ENCODE data around the gene DIPK1A. TPM values are rescaled to one million over a fixed set of nuclear protein-coding genes. Genes with fewer than 3 reads are reported as not detected.

The DIPK1A gene
- total RNA-seq, 2 donors from 2014 or later, result 14.3 to 14.4 TPM

DNA sequence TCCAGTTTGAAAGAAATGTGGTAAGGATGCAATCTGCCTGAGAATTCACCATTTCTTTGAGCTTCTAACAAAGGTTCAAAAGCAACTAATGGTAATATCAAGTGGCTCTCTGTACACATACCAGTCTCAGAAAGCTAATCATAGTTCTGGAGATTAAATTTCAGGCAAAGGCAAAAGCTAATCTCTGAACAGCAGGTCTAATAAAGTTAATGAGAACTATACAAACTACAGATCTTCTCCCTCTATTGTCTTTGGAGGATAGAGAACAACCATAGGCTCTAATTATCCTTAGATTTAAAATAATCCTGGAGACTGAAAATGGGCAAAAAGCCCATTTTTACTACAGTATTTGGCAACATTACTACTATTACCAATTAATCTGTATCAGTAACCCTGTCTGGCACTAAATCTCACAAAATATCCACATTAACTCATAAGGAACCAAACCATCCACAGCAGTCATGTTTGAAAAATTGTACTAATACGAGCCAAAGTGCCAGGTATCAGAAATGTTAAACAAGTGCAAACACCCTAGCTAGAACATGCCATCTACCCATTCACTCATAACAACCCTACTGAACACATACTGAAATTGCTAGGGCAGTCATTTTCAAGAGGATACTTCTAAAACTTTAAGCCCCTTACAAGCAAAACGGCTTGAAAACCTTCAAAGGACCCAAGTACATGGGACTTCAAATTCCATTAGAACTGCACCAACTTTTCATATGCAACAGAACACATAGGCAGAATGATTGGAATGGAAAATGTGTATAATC is 4.8 kb downstream of the DIPK1A start:
- Histone ChIP-seq H3K27ac (no peak overlapping the region), H3K4me1 (peaks cover 7% of the 10 kb centered on the region)
- intact Hi-C loops (cut with DNase I), result no loop called here

DNA sequence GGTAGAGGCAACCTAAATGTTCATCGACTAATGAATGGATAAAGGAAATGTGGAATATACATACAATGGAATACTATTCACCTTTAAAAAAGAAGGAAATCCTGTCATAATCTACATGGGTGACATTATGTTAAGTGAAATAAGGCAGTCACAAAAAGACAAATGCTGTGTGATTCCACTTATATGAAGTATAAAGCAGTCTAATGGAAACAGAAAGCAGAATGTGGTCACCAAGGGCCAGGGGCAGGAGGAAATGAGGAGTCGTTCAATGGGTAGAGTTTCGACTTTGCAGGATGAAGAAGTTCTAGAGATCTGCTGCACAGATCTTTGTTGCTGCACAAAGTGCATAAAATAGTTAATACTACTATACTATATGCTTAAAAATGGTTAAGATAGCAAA is 7.8 kb downstream of the DIPK1A start:
- DNase-seq, result no peak
- H3K4me3 ChIP-seq, result no peak overlapping the region
- intact Hi-C loops (cut with DNase I), result no loop called here

More for the DNA sequence above, 4.8 kb downstream of the DIPK1A start:
- TF ChIP-seq, protein P1, sequence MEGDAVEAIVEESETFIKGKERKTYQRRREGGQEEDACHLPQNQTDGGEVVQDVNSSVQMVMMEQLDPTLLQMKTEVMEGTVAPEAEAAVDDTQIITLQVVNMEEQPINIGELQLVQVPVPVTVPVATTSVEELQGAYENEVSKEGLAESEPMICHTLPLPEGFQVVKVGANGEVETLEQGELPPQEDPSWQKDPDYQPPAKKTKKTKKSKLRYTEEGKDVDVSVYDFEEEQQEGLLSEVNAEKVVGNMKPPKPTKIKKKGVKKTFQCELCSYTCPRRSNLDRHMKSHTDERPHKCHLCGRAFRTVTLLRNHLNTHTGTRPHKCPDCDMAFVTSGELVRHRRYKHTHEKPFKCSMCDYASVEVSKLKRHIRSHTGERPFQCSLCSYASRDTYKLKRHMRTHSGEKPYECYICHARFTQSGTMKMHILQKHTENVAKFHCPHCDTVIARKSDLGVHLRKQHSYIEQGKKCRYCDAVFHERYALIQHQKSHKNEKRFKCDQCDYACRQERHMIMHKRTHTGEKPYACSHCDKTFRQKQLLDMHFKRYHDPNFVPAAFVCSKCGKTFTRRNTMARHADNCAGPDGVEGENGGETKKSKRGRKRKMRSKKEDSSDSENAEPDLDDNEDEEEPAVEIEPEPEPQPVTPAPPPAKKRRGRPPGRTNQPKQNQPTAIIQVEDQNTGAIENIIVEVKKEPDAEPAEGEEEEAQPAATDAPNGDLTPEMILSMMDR (IDR thresholded peaks at IDR 0.05), result no peak
- Histone ChIP-seq H3K9me3 (no peaks in the 10 kb centered on the region), H3K36me3 (no peaks in the 10 kb centered on the region), H3K27me3 (no peaks in the 10 kb centered on the region), H3K4me3 (no peak overlapping the region), H3K9ac (ENCODE audit: low read depth in 2 of 2, low read length in 2 of 2) (no peak overlapping the region)
- DNase-seq, result no peak

DNA sequence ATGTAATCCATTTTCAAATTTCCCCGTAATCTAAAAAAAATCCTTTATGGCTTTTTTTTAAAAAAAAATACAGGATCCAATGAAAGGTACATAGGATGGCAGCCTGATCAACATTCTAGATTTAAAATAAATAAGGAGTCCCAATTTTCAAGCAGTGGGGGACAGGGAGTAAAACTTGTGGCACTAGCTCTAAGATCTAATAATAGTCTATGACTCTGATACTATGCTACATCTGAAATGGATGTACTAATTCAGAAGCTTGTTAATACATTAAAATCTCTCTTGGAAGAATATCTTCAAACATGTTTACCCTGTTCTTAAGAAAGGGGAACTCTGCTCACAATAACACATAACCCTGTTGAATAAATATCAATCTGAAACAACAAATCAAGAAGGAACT is 8.5 kb downstream of the DIPK1A start:
- no peak overlapping the region for H3K4me3 ChIP-seq
- intact Hi-C loops (cut with DNase I), result no loop called here
- no peak overlapping the region for H3K9ac ChIP-seq (ENCODE audit: low read depth in 2 of 2, low read length in 2 of 2)
- H3K27ac ChIP-seq, result no peak overlapping the region
- DNase-seq, result no peak
- TF ChIP-seq, protein P1 (IDR thresholded peaks at IDR 0.05), result no peak
- no peaks in the 10 kb centered on the region for H3K27me3 ChIP-seq
- H3K4me1 ChIP-seq, result peaks cover 8% of the 10 kb centered on the region
- no peaks in the 10 kb centered on the region for H3K36me3 ChIP-seq
- no peaks in the 10 kb centered on the region for H3K9me3 ChIP-seq

More for the DNA sequence above, 7.8 kb downstream of the DIPK1A start:
- TF ChIP-seq, protein P1 (IDR thresholded peaks at IDR 0.05), result no peak
- peaks cover 12% of the 10 kb centered on the region for H3K4me1 ChIP-seq
- H3K27ac ChIP-seq, result no peak overlapping the region
- no peaks in the 10 kb centered on the region for H3K36me3 ChIP-seq
- no peak overlapping the region for H3K9ac ChIP-seq (ENCODE audit: low read depth in 2 of 2, low read length in 2 of 2)
- no peaks in the 10 kb centered on the region for H3K27me3 ChIP-seq
- H3K9me3 ChIP-seq, result no peaks in the 10 kb centered on the region

DNA sequence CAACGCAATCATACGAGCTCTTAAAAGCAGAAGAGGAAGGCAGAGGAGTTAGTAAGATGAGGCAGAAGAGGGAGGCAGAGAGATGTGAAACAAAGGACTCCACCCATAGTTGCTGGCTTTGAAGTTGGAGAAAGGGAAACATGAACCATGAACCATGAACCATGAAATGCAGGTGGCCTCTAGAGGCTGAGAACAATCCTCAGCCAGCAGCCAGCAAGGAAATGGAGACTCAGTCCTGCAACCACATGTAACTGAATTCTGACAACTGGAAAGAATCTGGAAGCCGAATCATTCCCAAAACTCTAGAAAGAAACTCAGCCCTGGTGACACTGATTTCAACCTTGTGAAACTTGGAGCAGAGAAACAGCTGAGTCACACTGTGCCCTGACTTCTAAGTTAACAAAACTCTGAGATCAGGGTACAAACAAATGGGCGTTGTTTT is 10.1 kb downstream of the DIPK1A start:
- TF ChIP-seq, protein P1 (IDR thresholded peaks at IDR 0.05), result no peak
- peak; percentile 69 for DNase-seq
- H3K36me3 ChIP-seq, result no peaks in the 10 kb centered on the region
- H3K4me3 ChIP-seq, result no peak overlapping the region
- peak overlapping the region; percentile 43 for H3K27ac ChIP-seq
- H3K27me3 ChIP-seq, result no peaks in the 10 kb centered on the region
- no peaks in the 10 kb centered on the region for H3K9me3 ChIP-seq
- intact Hi-C loops (cut with DNase I), result no loop called here
- H3K4me1 ChIP-seq, result peaks cover 8% of the 10 kb centered on the region
- H3K9ac ChIP-seq (ENCODE audit: low read depth in 2 of 2, low read length in 2 of 2), result peak overlapping the region in 1 of 2 donors; percentile 23

DNA sequence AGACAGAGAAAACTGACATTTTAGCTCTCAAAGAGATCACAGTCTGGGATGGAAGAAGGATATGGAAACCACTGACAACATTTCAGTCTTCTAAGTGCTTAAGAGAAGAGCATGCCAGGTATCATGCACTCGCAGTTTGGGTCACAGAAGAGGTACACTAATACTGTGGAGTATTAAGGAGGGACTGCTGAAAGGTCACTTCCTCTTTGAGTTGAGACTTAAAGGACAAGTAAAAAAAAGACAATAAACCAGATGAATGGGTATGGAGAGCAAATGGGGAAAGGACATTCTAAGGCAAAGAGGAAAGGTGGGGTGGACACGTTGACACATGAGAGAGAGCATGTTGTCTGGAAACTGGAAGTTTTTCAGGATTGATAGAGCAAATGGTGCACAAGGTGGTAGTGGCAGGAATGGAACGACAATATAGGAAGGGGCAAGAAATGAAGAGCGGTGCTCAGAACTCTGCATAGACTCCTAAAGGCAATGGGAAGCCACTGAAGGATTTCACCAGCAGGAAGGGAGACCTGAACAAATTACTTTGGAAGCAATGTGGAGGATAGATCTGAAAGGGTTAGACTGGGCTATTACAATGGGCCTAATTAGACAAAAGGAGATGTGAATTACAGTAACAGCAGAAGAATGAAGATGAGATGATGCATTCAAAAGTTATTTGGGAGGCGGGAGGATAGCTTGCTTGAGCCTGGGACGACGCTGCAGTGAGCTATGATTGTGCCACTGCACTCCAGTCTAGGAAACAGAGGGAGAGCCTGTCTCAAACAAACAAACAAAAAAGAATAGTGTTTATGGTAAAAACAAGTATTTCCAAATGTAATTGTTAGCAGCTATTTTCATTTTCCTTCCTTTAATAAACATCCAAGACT is 11.1 kb downstream of the DIPK1A start:
- intact Hi-C loops (cut with DNase I), result no loop called here
- H3K36me3 ChIP-seq, result no peaks in the 10 kb centered on the region
- TF ChIP-seq, protein P1 (IDR thresholded peaks at IDR 0.05), result no peak
- no peak for DNase-seq
- H3K4me3 ChIP-seq, result no peak overlapping the region
- peak overlapping the region in 1 of 2 donors; percentile 26 for H3K9ac ChIP-seq (ENCODE audit: low read depth in 2 of 2, low read length in 2 of 2)
- no peaks in the 10 kb centered on the region for H3K9me3 ChIP-seq
- no peaks in the 10 kb centered on the region for H3K27me3 ChIP-seq
- peak overlapping the region; percentile 43 for H3K27ac ChIP-seq
- H3K4me1 ChIP-seq, result peaks cover 8% of the 10 kb centered on the region

Data from colonic mucosa (tissue), 4 donors.